CD4-positive, CD25-positive, alpha-beta regulatory T cell (primary cell): ENCODE data around the gene OPCML. TPM values are rescaled to one million over a fixed set of nuclear protein-coding genes. Genes with fewer than 3 reads are reported as not detected.

Experiments
- ATAC-seq, 2 donors: fragments of 150-1000 bp; cut with Tn5 transposase; one replicate each; pipeline ENCODE4 v1.10.0; 2021; ENCODE audit warnings: low read depth in 2 of 2, moderate number of reproducible peaks in 2 of 2, moderate library complexity in 1 of 2
- DNase-seq, 3 donors: peaks; one replicate each; pipeline versions ENCODE4 v3.0.0 to v3.0.0-alpha.2; 2012 to 2022; ENCODE audit warnings: mixed read lengths in 1 of 3
- H3K27ac ChIP-seq: one replicate; pipeline ENCODE4 v1.7.0; 2013; ENCODE audit warnings: mild to moderate bottlenecking, low read length; ENCODE audit not compliant: insufficient read depth, poor library complexity, severe bottlenecking
- H3K27me3 ChIP-seq: one replicate; pipeline ENCODE4 v1.7.0; 2013; ENCODE audit warnings: low read length; ENCODE audit not compliant: control insufficient read depth, insufficient read depth
- H3K36me3 ChIP-seq: one replicate; pipeline ENCODE4 v1.7.0; 2013; ENCODE audit warnings: mild to moderate bottlenecking, low read length, moderate library complexity; ENCODE audit not compliant: control insufficient read depth, insufficient read depth
- H3K4me1 ChIP-seq: 2 replicates; pipeline ENCODE4 v1.7.0; 2013; ENCODE audit warnings: mild to moderate bottlenecking, low read length; ENCODE audit not compliant: insufficient read depth, control insufficient read depth, poor library complexity, severe bottlenecking
- H3K4me3 ChIP-seq: one replicate; pipeline ENCODE4 v1.7.0; 2013; ENCODE audit warnings: low read depth, mild to moderate bottlenecking, low read length, moderate library complexity
- H3K9me3 ChIP-seq, 2 experiments: 1 replicate in 1 of 2; 2 replicates in 1 of 2; pipeline ENCODE4 v1.7.0; 2013; ENCODE audit warnings: low read length in 2 of 2, mild to moderate bottlenecking in 1 of 2, moderate library complexity in 1 of 2; ENCODE audit not compliant: control insufficient read depth in 2 of 2
- H3K27ac Mint-ChIP-seq, 3 donors: one replicate each; pipeline ENCODE4 v1.8.0; 2020 to 2022; ENCODE audit warnings: mild to moderate bottlenecking in 3 of 3, mixed read lengths in 3 of 3, moderate library complexity in 2 of 3
- H3K27me3 Mint-ChIP-seq: one replicate; pipeline ENCODE4 v1.8.0; 2022; ENCODE audit warnings: mild to moderate bottlenecking, mixed read lengths
- H3K36me3 Mint-ChIP-seq: one replicate; pipeline ENCODE4 v1.8.0; 2020; ENCODE audit warnings: mixed read lengths
- H3K4me1 Mint-ChIP-seq, 4 donors: one replicate each; pipeline ENCODE4 v1.8.0; 2020 to 2022; ENCODE audit warnings: mixed read lengths in 4 of 4, mild to moderate bottlenecking in 1 of 4
- H3K4me3 Mint-ChIP-seq, 4 donors: one replicate each; pipeline ENCODE4 v1.8.0; 2020 to 2022; ENCODE audit warnings: mild to moderate bottlenecking in 4 of 4, mixed read lengths in 4 of 4, moderate library complexity in 3 of 4
- H3K9me3 Mint-ChIP-seq, 7 donors: one replicate each; pipeline ENCODE4 v1.8.0; 2020 to 2022; ENCODE audit warnings: mixed read lengths in 7 of 7, mild to moderate bottlenecking in 3 of 7, moderate library complexity in 2 of 7
- polyA plus RNA-seq, 4 donors: library from polyadenylated mRNA; unstranded; fragments of 300-500 nt; fragmentation: Illumina TruSeq; gene quantifications; one replicate each; pipeline ENCODE4 v1.2.3, GENCODE V29; 2021
- total RNA-seq: library from RNA; stranded (reverse); gene quantifications from one replicate; pipeline ENCODE4 v1.2.3, GENCODE V29; 2022

The OPCML gene
- total and polyA plus RNA-seq, 5 donors from 2014 or later: not detected

DNA sequence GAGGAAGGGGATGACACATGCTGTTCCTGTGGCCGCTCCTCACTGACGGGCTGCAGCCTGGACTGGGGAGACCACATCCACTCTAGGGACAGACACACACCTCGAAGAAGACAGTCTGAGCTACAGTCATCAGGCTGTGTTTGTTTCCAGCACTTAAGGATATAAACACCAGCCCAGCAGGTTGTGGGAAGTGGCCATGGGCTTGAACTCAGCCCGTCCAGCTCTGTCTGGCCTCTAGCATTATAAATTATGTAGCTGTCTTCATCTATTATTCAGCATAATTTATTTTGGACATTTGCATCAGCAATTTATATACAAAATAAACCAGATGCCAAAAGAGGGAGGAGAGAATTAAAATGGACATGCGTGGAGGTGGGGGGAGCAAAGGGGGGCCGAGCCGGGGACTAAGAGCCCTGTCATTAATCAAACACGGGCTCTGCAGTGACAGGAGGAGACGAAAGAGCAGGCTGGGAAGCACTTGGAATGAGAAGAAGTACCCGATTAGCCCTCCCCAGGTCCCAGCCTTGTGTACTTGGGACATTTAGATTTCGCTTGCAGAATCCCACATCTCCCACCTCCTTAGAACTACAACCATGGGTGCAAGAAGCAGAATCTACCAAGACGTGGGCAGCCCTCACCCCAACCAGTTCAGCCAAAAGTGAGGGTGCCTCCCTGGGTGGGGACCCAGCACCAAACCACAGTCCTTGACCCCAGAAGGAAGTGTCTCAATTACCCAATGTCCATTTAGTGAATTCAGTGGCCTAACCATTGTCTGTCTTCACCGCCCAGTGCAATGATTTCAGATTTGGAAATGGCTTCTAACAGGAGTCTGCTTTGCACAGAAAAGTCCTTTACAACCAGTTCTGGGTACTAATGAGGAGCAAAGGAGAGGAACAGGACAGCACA is 309.6 kb downstream of the OPCML start:
- Histone ChIP-seq H3K4me3 (no peak overlapping the region), H3K36me3 (no peaks in the 10 kb centered on the region), H3K27ac (no peak overlapping the region), H3K27me3 (no peaks in the 10 kb centered on the region), H3K4me1 (no peaks in the 10 kb centered on the region), H3K9me3 (no peaks in the 10 kb centered on the region)
- H3K4me1 Mint-ChIP-seq: no peaks in the 10 kb centered on the region
- DNase-seq: no peak
- H3K27me3 Mint-ChIP-seq: peaks cover 4% of the 10 kb centered on the region
- no peak overlapping the region for H3K27ac Mint-ChIP-seq
- H3K4me3 Mint-ChIP-seq: no peak overlapping the region
- no peaks in the 10 kb centered on the region for H3K36me3 Mint-ChIP-seq
- peaks cover 0 to 4% (median 0%) of the 10 kb centered on the region in 7 donors for H3K9me3 Mint-ChIP-seq
- no peak for ATAC-seq

DNA sequence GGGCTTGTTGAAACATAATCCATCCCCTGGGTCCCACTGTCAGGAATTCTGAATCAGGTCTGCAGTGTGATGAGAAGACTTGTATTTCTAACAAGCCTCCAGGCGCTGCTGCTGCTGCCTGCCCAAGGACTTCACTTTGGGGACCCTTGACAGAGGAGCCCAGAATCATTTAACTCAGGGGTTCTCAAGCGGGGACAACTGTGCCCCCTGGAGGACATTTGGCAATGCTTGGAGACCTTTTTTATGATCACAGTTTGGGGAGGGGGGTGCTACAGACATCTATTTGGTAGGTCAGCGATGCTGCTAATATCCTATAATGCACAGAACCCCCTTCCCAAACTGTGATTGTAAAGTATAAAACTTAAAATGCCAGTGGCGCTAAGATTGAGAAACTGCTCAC is 312.8 kb downstream of the OPCML start:
- Histone ChIP-seq H3K36me3 (no peaks in the 10 kb centered on the region), H3K27me3 (no peaks in the 10 kb centered on the region), H3K27ac (no peak overlapping the region), H3K4me1 (no peaks in the 10 kb centered on the region), H3K4me3 (no peak overlapping the region), H3K9me3 (no peaks in the 10 kb centered on the region)
- ATAC-seq: no peak
- DNase-seq: no peak
- Mint-ChIP-seq H3K4me3 (no peak overlapping the region), H3K36me3 (no peaks in the 10 kb centered on the region), H3K4me1 (no peaks in the 10 kb centered on the region), H3K27ac (no peak overlapping the region), H3K27me3 (peaks cover 4% of the 10 kb centered on the region), H3K9me3 (peaks cover 0 to 2% (median 0%) of the 10 kb centered on the region in 7 donors)

DNA sequence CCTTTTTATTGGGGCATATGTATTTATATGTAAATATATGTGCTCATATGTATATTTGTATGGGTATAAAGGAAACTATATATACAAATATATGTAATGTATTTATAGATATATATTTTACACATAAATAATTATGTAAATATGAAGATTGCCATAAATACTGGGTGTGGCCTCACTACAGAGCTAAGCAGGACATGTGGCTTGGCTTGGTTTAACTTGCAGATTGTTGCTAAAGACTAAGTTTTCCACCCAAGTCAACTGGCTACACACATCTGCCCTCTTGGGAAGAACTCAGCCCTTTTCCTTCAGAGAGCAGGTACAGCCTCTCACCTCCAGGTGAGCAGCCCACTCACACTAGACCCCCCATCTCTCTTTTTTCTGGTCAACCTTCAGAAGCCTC is 315.5 kb downstream of the OPCML start:
- no peak overlapping the region for H3K4me3 Mint-ChIP-seq
- H3K9me3 Mint-ChIP-seq: peaks cover 0 to 3% (median 0%) of the 10 kb centered on the region in 7 donors
- Histone ChIP-seq H3K4me1 (no peaks in the 10 kb centered on the region), H3K36me3 (no peaks in the 10 kb centered on the region), H3K9me3 (no peaks in the 10 kb centered on the region), H3K4me3 (no peak overlapping the region), H3K27me3 (no peaks in the 10 kb centered on the region), H3K27ac (no peak overlapping the region)
- no peak for DNase-seq
- no peak for ATAC-seq
- peaks cover 4% of the 10 kb centered on the region for H3K27me3 Mint-ChIP-seq
- H3K36me3 Mint-ChIP-seq: no peaks in the 10 kb centered on the region
- H3K27ac Mint-ChIP-seq: no peak overlapping the region
- H3K4me1 Mint-ChIP-seq: no peaks in the 10 kb centered on the region

DNA sequence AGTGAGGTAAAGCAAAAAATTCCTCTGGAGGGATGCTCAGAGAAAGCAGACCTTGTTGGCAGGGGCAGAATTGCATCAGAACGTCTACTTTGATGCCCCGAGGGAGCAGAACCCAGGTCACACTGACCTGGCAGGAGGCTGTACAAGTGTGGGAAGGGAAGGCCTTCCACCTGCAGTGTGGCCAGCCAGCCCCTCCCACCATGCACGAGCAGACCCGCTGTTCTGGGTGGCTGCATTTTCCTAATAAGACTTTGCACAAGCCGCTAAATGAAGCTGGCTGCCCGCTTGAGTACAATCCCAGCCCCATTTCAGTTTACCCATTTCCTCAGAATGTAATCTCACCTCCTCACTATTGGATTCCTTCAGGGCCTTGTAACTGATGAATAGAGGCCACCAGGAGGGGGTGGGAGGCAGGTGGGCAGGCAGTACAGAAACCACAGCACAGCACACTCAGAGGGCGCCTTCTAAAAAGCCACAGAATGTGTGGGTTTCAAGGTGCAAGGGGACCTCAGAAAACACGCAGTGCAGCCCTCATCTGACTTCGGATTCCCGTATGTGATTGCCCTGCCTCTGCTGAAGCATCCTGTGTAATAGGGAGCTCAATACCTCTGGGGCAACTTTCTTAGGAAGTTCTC is 316.6 kb downstream of the OPCML start:
- H3K27ac Mint-ChIP-seq: no peak overlapping the region
- Histone ChIP-seq H3K4me3 (no peak overlapping the region), H3K27ac (no peak overlapping the region), H3K36me3 (no peaks in the 10 kb centered on the region), H3K9me3 (no peaks in the 10 kb centered on the region), H3K4me1 (no peaks in the 10 kb centered on the region), H3K27me3 (no peaks in the 10 kb centered on the region)
- peaks cover 0 to 3% (median 0%) of the 10 kb centered on the region in 7 donors for H3K9me3 Mint-ChIP-seq
- no peak for DNase-seq
- H3K4me1 Mint-ChIP-seq: no peaks in the 10 kb centered on the region
- peaks cover 4% of the 10 kb centered on the region for H3K27me3 Mint-ChIP-seq
- no peak overlapping the region for H3K4me3 Mint-ChIP-seq
- no peaks in the 10 kb centered on the region for H3K36me3 Mint-ChIP-seq
- ATAC-seq: no peak

DNA sequence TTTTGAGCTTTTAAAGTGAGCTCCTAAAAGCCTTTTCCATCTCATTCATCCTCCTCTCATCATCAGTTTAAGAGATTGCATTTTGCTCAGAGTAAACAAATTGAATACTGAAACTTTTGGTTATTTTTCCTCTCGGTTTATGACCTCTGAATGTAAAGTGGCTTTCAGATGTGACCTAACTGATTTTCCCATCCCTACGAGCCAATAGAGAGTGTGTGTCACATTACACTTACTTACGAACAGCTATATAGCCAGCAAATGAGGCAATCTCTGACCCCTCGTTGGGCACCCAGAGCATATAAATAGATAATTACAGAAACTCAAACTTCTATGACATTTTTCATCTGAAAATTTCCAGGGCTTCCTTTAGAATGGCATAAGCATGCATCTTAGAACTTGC is 317.7 kb downstream of the OPCML start:
- ATAC-seq: no peak
- H3K27me3 Mint-ChIP-seq: peaks cover 4% of the 10 kb centered on the region

DNA sequence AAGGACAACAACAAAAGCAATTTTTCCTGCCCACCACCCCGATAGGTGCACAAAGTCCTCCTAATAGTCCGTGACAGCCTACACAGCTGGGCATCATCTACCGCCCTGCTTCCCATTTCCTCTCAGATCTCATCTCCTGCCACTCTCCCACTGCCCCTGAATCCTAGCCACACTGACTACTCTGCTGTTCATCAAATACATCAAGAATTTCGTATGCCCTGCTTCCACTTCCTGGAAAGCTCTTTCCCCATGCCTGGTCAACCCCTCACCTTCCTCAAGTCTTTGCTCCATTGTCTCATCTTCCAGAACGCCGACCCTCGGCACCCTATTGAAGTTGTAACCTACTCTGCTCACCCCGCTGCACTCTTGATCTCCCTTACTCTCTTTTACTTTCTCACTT is 320.1 kb downstream of the OPCML start:
- Mint-ChIP-seq H3K36me3 (no peaks in the 10 kb centered on the region), H3K27me3 (no peaks in the 10 kb centered on the region), H3K4me3 (no peak overlapping the region), H3K4me1 (no peaks in the 10 kb centered on the region), H3K27ac (no peak overlapping the region), H3K9me3 (peaks cover 0 to 3% (median 0%) of the 10 kb centered on the region in 7 donors)
- Histone ChIP-seq H3K27me3 (no peaks in the 10 kb centered on the region), H3K4me3 (no peak overlapping the region), H3K27ac (no peak overlapping the region), H3K9me3 (no peaks in the 10 kb centered on the region), H3K36me3 (no peaks in the 10 kb centered on the region), H3K4me1 (no peaks in the 10 kb centered on the region)
- ATAC-seq: no peak
- DNase-seq: no peak

More for the DNA sequence above, 317.7 kb downstream of the OPCML start:
- DNase-seq: no peak
- Mint-ChIP-seq H3K9me3 (peaks cover 0 to 3% (median 0%) of the 10 kb centered on the region in 7 donors), H3K36me3 (no peaks in the 10 kb centered on the region), H3K4me1 (no peaks in the 10 kb centered on the region), H3K27ac (no peak overlapping the region), H3K4me3 (no peak overlapping the region)
- Histone ChIP-seq H3K4me1 (no peaks in the 10 kb centered on the region), H3K36me3 (no peaks in the 10 kb centered on the region), H3K4me3 (no peak overlapping the region), H3K9me3 (no peaks in the 10 kb centered on the region), H3K27me3 (no peaks in the 10 kb centered on the region), H3K27ac (no peak overlapping the region)

DNA sequence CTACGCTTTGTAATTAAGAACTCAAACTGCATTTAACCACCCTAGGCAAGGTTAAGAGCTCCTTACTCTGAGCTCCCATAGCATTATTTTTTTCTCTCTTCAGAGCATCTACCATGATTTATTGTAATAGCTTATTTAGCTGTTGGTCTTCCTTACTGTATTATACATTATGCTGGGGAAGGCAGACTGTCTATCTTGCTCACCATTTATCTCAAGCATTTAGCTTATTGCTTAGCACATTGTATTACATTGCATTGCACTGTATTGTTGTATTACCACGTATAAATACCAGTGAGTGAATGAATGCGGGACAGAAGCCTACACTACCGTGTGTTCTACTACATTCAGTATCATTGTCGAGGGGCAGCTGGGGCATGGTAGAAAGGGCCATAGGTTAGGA is 324.3 kb downstream of the OPCML start:
- H3K9me3 ChIP-seq: no peaks in the 10 kb centered on the region
- no peak overlapping the region for H3K27ac ChIP-seq
- Mint-ChIP-seq H3K4me3 (no peak overlapping the region), H3K27me3 (no peaks in the 10 kb centered on the region), H3K4me1 (no peaks in the 10 kb centered on the region), H3K36me3 (no peaks in the 10 kb centered on the region), H3K9me3 (peaks cover 0 to 5% (median 3%) of the 10 kb centered on the region in 7 donors), H3K27ac (no peak overlapping the region)
- H3K4me1 ChIP-seq: no peaks in the 10 kb centered on the region
- ATAC-seq (no peak), DNase-seq (no peak)
- no peaks in the 10 kb centered on the region for H3K27me3 ChIP-seq
- no peak overlapping the region for H3K4me3 ChIP-seq
- no peaks in the 10 kb centered on the region for H3K36me3 ChIP-seq
